Naive thymus-derived CD4-positive, alpha-beta T cell (primary cell): Measurements from ENCODE around the gene PIK3IP1. TPM values are rescaled to one million over a fixed set of nuclear protein-coding genes. Genes with fewer than 3 reads are reported as not detected.
A peak's percentile ranks its signal among the peaks of the same experiment; 100 is the strongest.

ENCODE experiments used
- ATAC-seq: fragments of 150-1000 bp; cut with Tn5 transposase; 2 replicates; pipeline ENCODE4 v1.10.0; 2021; ENCODE audit warnings: mild to moderate bottlenecking, moderate library complexity
- CTCF ChIA-PET: fragments of 350-600 bp; sonication (Branson Sonifier 250); formaldehyde crosslinking; loops from one replicate; lab custom pipeline; 2021; ENCODE audit warnings: antibody characterized with exemption; lab: Charles Lee
- POLR2A ChIA-PET: fragments of 350-600 bp; sonication (Branson Sonifier 250); formaldehyde crosslinking; loops from one replicate; lab custom pipeline; 2021; ENCODE audit warnings: antibody characterized with exemption, inconsistent platforms; lab: Charles Lee
- DNase-seq, 9 donors: peaks; one replicate each; pipeline versions ENCODE4 v3.0.0 to v3.0.0-alpha.2; 2020 to 2022; ENCODE audit warnings: mixed read lengths in 1 of 9
- H3K27ac ChIP-seq: one replicate; pipeline ENCODE4 v1.7.0; 2013; ENCODE audit warnings: mild to moderate bottlenecking, low read depth, low read length, moderate library complexity
- H3K27me3 ChIP-seq, 2 donors: one replicate each; pipeline ENCODE4 v1.7.0; 2013; ENCODE audit warnings: low read length in 2 of 2, mild to moderate bottlenecking in 2 of 2, moderate library complexity in 2 of 2; ENCODE audit not compliant: control insufficient read depth in 2 of 2, insufficient read depth in 2 of 2
- H3K36me3 ChIP-seq, 3 experiments: 1 replicate in 2 of 3; 2 replicates in 1 of 3; pipeline ENCODE4 v1.7.0; 2013; ENCODE audit warnings: low read length in 3 of 3, mild to moderate bottlenecking in 3 of 3, moderate library complexity in 1 of 3; ENCODE audit not compliant: insufficient read depth in 3 of 3, control insufficient read depth in 2 of 3
- H3K4me1 ChIP-seq, 2 donors: one replicate each; pipeline ENCODE4 v1.7.0; 2013; ENCODE audit warnings: low read length in 2 of 2, mild to moderate bottlenecking in 2 of 2, moderate library complexity in 1 of 2; ENCODE audit not compliant: control insufficient read depth in 2 of 2, insufficient read depth in 2 of 2
- H3K4me3 ChIP-seq: 2 replicates; pipeline ENCODE4 v1.7.0; 2013; ENCODE audit warnings: mild to moderate bottlenecking, low read length
- H3K9me3 ChIP-seq, 3 experiments: 1 replicate in 2 of 3; 2 replicates in 1 of 3; pipeline ENCODE4 v1.7.0; 2013; ENCODE audit warnings: low read length in 3 of 3; ENCODE audit not compliant: control insufficient read depth in 2 of 3
- H3K27ac Mint-ChIP-seq, 9 donors: one replicate each; pipeline ENCODE4 v1.8.0; 2020 to 2022; ENCODE audit warnings: mixed read lengths in 9 of 9, mild to moderate bottlenecking in 8 of 9, moderate library complexity in 5 of 9, inconsistent platforms in 2 of 9
- H3K27me3 Mint-ChIP-seq, 5 donors: one replicate each; pipeline ENCODE4 v1.8.0; 2021 to 2022; ENCODE audit warnings: mixed read lengths in 5 of 5, mild to moderate bottlenecking in 1 of 5
- H3K36me3 Mint-ChIP-seq, 5 donors: one replicate each; pipeline ENCODE4 v1.8.0; 2020 to 2022; ENCODE audit warnings: mixed read lengths in 5 of 5, mild to moderate bottlenecking in 3 of 5, inconsistent platforms in 1 of 5
- H3K4me1 Mint-ChIP-seq, 7 donors: one replicate each; pipeline ENCODE4 v1.8.0; 2020 to 2022; ENCODE audit warnings: mixed read lengths in 7 of 7, mild to moderate bottlenecking in 3 of 7, inconsistent platforms in 1 of 7
- H3K4me3 Mint-ChIP-seq, 10 donors: one replicate each; pipeline ENCODE4 v1.8.0; 2020 to 2022; ENCODE audit warnings: mild to moderate bottlenecking in 10 of 10, mixed read lengths in 10 of 10, moderate library complexity in 6 of 10, inconsistent platforms in 2 of 10
- H3K9me3 Mint-ChIP-seq, 11 donors: one replicate each; pipeline ENCODE4 v1.8.0; 2020 to 2022; ENCODE audit warnings: mixed read lengths in 11 of 11, mild to moderate bottlenecking in 4 of 11, inconsistent platforms in 1 of 11, moderate library complexity in 1 of 11
- intact Hi-C, 2 donors: fragments of 100-400 bp; cut with micrococcal nuclease; formaldehyde crosslinking; loops; one replicate each; pipeline ENCODE4 v1.15.1; 2023
- polyA plus RNA-seq, 2 donors: library from polyadenylated mRNA; unstranded; fragments of 300-500 nt; fragmentation: Illumina TruSeq; gene quantifications; one replicate each; pipeline ENCODE4 v1.2.3, GENCODE V29; 2021
- total RNA-seq, 6 experiments: library from RNA in 5 of 6; stranded (reverse) in 5 of 6; gene quantifications; 1 replicate in 5 of 6; 2 replicates in 1 of 6; pipeline ENCODE4 v1.2.3 and lab custom pipeline; 2021 to 2026

Gene PIK3IP1
- total and polyA plus RNA-seq, 7 experiments from 2014 or later: 72.8 to 941 (median 606) TPM

DNA sequence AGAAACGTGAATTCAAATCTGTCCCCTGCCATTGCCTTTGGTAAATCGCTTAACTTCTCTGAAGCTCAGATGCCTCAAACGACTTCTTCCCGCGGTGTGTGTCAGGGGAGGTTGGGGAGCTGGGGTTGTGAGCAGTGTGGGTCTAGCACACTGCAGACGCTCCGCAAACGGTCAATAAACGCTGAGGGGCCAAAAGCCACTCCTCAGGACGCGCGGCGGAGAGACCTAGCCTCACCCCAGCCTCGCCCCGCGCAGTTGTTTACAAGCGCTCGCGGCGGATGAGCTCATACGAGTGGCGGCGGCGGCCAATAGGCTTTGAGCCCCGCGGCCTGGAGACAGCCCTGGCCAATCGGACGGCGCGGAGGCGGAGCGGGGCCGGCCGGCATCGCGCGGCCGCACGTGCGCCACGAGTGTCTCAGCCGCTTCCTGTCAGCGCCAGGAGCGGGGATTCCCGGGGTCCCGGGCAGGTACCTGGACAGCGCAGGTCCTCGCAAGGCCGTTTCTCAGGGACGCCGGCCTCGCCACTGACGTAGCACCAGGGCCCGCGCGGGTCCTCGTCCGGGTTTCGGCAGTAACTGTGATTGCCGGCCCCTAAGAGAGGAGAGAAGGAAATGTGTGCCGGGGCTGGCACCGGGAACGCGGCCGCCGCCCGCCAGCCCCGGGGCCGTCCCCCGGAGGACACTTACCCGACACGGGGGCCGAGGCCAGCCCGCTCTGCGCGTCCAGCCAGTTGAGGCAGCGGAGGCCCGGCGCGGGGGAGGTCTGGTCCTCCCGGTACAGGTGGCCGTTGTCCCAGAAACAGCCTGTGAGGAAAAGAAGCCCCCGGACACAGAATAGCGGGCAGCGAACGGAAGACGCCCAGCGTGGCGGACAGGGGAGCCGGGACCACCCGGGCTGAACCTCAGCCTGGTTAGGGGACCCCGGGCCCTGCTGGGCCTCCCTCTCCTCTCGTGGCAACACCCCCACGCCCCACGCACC is 1.5 kb downstream of the PIK3IP1 start:
- Histone ChIP-seq H3K27ac (peak overlapping the region; percentile 100), H3K4me3 (peak overlapping the region; percentile 100), H3K27me3 (no peaks in the 10 kb centered on the region), H3K4me1 (peaks cover 53 to 54% of the 10 kb centered on the region in 2 donors), H3K36me3 (peaks cover 24 to 48% (median 41%) of the 10 kb centered on the region in 3 experiments), H3K9me3 (no peaks in the 10 kb centered on the region)
- peaks cover 24 to 65% (median 60%) of the 10 kb centered on the region in 7 donors for H3K4me1 Mint-ChIP-seq
- intact Hi-C loops: loop anchor here (1.0 to 10.0 kb wide), 12 partner anchors 11 to 866 kb away; partner anchors contain the start of genes DEPDC5 (in 2 of the 2), PRR14L (in 2 of the 2), SFI1 (in 2 of the 2) and DRG1 (in 1 of the 2)
- H3K27me3 Mint-ChIP-seq: no peaks in the 10 kb centered on the region
- peak overlapping the region; percentile 92 to 100 (median 98) for H3K4me3 Mint-ChIP-seq
- ChIA-PET POLR2A (interaction anchor here (0.5 to 35.9 kb wide), 35 partner anchors 8 to 867 kb away, joined by 3 to 2331 read pairs (median 5); partner anchors contain the start of genes DEPDC5, LIMK2, MORC2 and PATZ1), CTCF (interaction anchor here (1.0 to 6.9 kb wide), 8 partner anchors 11 to 80 kb away, joined by 3 to 73 read pairs (median 6); partner anchors contain the start of gene PATZ1)
- H3K36me3 Mint-ChIP-seq: peaks cover 4 to 56% (median 44%) of the 10 kb centered on the region in 5 donors
- H3K27ac Mint-ChIP-seq: peak overlapping the region; percentile 98 to 100 (median 99)
- peaks cover 0 to 11% (median 0%) of the 10 kb centered on the region in 11 donors for H3K9me3 Mint-ChIP-seq
- ATAC-seq: peak; percentile 86
- peak; percentile 94 to 98 (median 97) for DNase-seq

DNA sequence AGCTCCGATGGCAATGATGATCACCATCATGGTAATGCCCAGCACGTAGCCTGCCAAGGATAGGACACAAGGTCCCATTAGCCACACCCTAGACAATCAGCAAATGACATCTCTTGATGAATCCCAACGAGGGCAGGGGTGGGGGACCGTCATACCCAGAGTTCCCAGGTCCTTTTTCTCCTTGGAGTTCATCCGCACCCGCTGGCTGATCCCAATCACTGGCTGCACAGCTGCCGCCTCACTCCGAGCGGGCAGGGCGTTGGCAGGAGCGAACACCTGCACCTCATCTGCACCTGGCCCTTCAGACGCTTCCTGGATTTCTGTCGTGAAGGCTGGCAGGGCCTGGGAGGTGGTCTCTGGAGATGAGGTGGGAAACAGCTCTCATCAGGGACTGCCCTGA is 2.9 kb downstream of the PIK3IP1 start:
- peak overlapping the region; percentile 98 to 100 (median 99) for H3K27ac Mint-ChIP-seq
- Histone ChIP-seq H3K36me3 (peaks cover 38 to 62% (median 53%) of the 10 kb centered on the region in 3 experiments), H3K27ac (peak overlapping the region; percentile 100), H3K4me1 (peaks cover 59 to 67% of the 10 kb centered on the region in 2 donors), H3K27me3 (no peaks in the 10 kb centered on the region), H3K4me3 (peak overlapping the region; percentile 100), H3K9me3 (no peaks in the 10 kb centered on the region)
- H3K36me3 Mint-ChIP-seq: peaks cover 4 to 68% (median 58%) of the 10 kb centered on the region in 5 donors
- ATAC-seq (no peak), DNase-seq (peak in 1 of 9 donors; percentile 47)
- no peaks in the 10 kb centered on the region for H3K27me3 Mint-ChIP-seq
- H3K4me1 Mint-ChIP-seq: peaks cover 27 to 69% (median 63%) of the 10 kb centered on the region in 7 donors
- intact Hi-C loops: no loop called here
- CTCF ChIA-PET: interaction anchor here (1.1 to 6.9 kb wide), 4 partner anchors 9 to 25 kb away, joined by 3 to 73 read pairs (median 5); no protein-coding TSS in a partner anchor
- H3K4me3 Mint-ChIP-seq: peak overlapping the region; percentile 92 to 100 (median 98)
- POLR2A ChIA-PET: interaction anchor here (0.6 to 35.9 kb wide), 16 partner anchors 7 to 373 kb away, joined by 3 to 2331 read pairs (median 12); partner anchors contain the start of genes DRG1, LIMK2, MORC2 and PATZ1
- H3K9me3 Mint-ChIP-seq: peaks cover 0 to 12% (median 0%) of the 10 kb centered on the region in 11 donors

DNA sequence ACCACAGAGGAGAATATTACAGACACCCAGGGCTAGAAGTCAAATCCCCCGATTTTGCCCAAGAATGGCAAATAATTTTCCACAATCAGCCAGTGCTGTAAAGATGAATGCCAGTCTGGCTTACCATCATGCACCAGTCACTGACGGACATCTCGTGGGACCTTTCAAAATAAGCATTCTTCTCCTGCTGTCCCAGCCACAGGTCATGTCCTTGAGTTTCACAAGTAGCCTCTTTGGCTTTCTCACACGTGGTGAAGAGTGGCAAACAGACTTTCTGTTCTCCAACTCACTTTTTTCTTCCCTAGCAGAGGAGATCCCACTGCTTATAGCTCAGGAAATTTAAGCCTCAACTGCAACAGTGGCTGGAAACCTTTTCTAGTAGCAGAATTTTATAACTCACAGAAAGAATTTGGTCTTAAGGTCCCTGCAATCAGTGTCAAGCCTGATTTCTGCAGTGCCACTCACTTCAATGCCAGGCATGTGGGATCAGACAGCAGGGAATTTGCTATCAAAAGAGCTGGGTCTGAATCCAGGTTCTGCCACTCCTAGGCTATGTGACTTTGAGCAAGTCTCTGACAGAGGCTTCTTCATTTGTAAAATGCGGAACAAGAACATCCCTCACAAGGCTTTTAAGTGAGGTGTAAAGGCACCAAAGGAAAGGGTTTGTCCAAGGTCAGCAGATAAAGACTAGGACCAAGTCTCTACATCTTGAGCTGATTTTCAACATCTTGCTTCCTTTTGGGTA is 3.6 kb downstream of the PIK3IP1 start:
- H3K9me3 Mint-ChIP-seq: peaks cover 0 to 12% (median 0%) of the 10 kb centered on the region in 11 donors
- Histone ChIP-seq H3K27ac (peak overlapping the region; percentile 100), H3K4me1 (peaks cover 59 to 70% of the 10 kb centered on the region in 2 donors), H3K9me3 (no peaks in the 10 kb centered on the region), H3K36me3 (peaks cover 43 to 69% (median 60%) of the 10 kb centered on the region in 3 experiments), H3K4me3 (peak overlapping the region; percentile 100), H3K27me3 (no peaks in the 10 kb centered on the region)
- DNase-seq (peak in 1 of 9 donors; percentile 18), ATAC-seq (no peak)
- peaks cover 27 to 69% (median 63%) of the 10 kb centered on the region in 7 donors for H3K4me1 Mint-ChIP-seq
- ChIA-PET CTCF (interaction anchor here (0.8 to 6.9 kb wide), 5 partner anchors 9 to 1735 kb away, joined by 3 to 73 read pairs (median 4); partner anchors contain the start of gene THOC5), POLR2A (interaction anchor here (1.1 to 35.9 kb wide), 13 partner anchors 6 to 373 kb away, joined by 3 to 2331 read pairs (median 29); partner anchors contain the start of genes DRG1, LIMK2, MORC2 and PATZ1)
- H3K4me3 Mint-ChIP-seq: peak overlapping the region; percentile 92 to 100 (median 98)
- intact Hi-C loops: no loop called here
- H3K36me3 Mint-ChIP-seq: peaks cover 4 to 74% (median 63%) of the 10 kb centered on the region in 5 donors
- H3K27ac Mint-ChIP-seq: peak overlapping the region; percentile 98 to 100 (median 99)
- H3K27me3 Mint-ChIP-seq: no peaks in the 10 kb centered on the region

DNA sequence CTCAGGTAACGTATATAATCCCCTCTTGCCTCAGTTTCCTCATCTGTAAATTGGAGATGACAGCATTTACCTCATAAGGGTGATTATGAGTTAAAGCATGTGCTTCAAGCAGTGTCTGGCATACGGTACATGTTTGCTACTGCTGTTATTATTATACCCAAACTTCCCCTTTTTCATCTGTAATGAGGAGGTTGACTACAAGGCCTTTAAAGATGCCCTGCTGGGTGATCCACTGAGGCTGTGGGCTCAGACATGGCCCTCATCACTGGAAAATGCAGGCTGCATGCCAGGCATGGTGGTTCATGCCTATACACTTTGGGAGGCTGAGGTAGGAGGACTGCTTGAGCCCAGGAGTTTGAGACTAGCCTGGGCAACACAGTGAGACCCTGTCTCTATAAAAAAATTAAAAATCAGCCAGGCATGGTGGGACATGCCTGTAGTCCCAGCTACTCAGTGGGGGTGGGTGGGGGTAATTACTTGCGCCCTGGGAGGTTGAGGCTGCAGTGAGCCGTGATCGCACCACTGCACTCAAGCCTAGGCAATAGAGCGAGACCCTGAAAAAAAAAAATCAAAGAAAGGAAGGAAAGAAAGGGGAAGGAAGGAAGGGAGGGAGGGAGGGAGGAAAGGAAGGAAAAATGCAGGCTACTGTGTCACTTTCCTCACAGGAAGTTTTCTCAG is 4.3 kb downstream of the PIK3IP1 start:
- Histone ChIP-seq H3K27ac (peak overlapping the region; percentile 100), H3K4me1 (peaks cover 63 to 65% of the 10 kb centered on the region in 2 donors), H3K36me3 (peaks cover 44 to 76% (median 67%) of the 10 kb centered on the region in 3 experiments), H3K4me3 (peak overlapping the region; percentile 100), H3K9me3 (no peaks in the 10 kb centered on the region), H3K27me3 (no peaks in the 10 kb centered on the region)
- ChIA-PET CTCF (interaction anchor here (6.9 kb wide), 1 partner anchor 8 kb away, joined by 73 read pairs; no protein-coding TSS in a partner anchor), POLR2A (interaction anchor here (0.6 to 35.9 kb wide), 7 partner anchors 5 to 180 kb away, joined by 3 to 2331 read pairs (median 80); partner anchors contain the start of genes LIMK2, PATZ1, PIK3IP1 and SELENOM)
- no peak for ATAC-seq
- Mint-ChIP-seq H3K36me3 (peaks cover 9 to 81% (median 70%) of the 10 kb centered on the region in 5 donors), H3K4me1 (peaks cover 32 to 69% (median 63%) of the 10 kb centered on the region in 7 donors), H3K27ac (peak overlapping the region; percentile 95 to 100 (median 99)), H3K27me3 (no peaks in the 10 kb centered on the region), H3K4me3 (peak overlapping the region; percentile 92 to 100 (median 98)), H3K9me3 (peaks cover 0 to 14% (median 0%) of the 10 kb centered on the region in 11 donors)
- DNase-seq: no peak
- intact Hi-C loops: no loop called here
